Measurements from ENCODE around the gene OR5K4.
A peak's percentile ranks its signal among the peaks of the same experiment; 100 is the strongest.

The OR5K4 gene, protein sequence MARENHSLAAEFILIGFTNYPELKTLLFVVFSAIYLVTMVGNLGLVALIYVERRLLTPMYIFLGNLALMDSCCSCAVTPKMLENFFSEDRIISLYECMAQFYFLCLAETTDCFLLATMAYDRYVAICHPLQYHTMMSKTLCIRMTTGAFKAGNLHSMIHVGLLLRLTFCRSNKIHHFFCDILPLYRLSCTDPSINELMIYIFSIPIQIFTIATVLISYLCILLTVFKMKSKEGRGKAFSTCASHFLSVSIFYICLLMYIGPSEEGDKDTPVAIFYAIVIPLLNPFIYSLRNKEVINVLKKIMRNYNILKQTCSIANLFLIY

DNA sequence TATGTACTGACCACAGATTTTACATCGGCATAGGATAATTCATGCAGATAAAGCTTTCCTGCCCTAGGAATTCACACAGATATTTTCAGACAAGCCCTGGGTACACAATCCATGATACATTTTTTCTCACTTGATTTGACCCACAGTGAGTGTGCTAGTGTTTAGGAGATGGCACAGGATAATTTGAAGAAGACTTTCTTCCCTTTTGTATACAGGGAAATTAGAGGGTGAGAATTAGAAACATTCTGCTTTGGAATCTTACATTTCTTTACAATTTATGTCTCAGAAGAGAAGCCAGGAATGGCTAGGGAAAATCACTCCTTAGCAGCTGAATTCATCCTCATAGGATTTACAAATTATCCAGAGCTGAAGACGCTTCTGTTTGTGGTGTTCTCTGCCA, at the start of gene OR5K4:
TSS of gene OR5K4 (plus strand) at position 301 of the 400 bp plus-strand sequence. CDS start at position 301, 0 bp downstream.
- DNase-seq = no peak

DNA sequence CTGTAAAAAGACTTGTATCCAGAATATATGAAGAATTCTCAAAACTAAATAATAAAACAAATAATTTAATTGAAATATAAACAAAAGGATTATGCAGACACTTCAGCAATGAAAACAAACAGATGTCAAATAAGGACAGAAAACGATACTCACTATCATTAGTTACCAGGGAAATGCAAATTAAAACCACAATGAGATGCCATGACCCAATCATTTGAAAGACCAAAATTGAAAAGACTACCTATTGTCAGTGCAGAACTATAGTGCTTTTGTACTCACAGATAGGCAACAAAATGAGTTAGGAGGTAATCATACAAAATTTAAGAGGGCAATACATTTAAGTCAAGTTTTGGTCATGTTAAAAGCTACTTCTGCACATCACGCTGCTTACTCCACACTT, 31.6 kb upstream of the OR5K4 start:
- DNase-seq = no peak

DNA sequence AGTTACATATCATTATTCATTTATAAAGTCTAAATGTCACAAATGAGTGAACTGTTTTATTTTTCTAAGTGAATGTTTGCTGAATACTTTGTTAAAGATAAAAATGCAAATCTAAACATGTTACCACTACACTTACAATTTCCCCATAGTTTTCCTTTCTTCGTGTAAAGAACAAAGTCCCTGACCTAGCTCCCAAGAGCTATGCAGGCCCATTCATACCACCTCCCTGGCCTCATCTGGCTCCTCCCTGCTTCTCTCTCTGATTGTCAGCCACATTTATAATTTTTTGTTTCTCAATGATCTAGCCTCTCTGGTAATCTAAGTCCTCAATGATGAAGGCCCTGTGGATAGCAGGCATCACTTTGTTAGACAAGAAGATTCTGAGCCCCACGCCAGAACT, 31.0 kb upstream of the OR5K4 start:
- DNase-seq = no peak

DNA sequence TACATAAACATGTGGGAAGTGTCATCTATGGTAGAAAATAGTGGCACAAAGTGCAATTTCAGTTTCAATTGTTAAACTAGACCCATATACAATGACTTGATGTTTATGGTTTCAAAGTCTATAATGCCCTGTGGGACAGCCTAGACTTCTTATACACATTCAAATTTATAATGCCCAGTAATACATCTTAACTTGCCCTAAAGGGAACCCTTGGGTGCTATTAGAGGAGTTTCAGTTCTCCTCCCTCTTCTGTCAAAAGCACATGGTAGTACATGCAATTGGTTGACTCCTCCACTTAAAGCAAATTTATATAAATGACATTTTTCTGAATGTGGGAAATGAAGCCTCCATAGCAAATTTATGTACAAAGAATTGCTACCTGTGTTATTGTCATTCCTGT, 30.2 kb upstream of the OR5K4 start:
- DNase-seq = no peak

DNA sequence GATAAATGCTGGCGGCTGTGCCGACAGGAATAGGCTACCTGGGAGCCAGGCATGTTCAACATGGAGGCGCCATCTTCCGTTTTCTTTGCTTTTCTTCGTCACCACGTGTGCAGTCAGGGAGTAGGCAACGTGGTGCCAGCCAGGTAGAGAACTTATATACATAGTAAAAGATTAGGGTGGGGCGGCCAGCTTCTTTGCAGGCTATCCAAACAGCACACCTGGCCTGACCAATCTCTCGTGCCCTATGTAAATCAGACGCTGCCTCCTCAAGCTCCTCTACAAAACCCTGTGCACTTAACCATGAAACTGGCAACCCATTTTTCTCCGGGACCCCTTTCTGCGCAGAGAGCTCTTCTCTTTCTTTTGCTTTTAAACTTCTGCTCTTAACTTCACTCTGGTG, 28.6 kb upstream of the OR5K4 start:
- no peak for DNase-seq

DNA sequence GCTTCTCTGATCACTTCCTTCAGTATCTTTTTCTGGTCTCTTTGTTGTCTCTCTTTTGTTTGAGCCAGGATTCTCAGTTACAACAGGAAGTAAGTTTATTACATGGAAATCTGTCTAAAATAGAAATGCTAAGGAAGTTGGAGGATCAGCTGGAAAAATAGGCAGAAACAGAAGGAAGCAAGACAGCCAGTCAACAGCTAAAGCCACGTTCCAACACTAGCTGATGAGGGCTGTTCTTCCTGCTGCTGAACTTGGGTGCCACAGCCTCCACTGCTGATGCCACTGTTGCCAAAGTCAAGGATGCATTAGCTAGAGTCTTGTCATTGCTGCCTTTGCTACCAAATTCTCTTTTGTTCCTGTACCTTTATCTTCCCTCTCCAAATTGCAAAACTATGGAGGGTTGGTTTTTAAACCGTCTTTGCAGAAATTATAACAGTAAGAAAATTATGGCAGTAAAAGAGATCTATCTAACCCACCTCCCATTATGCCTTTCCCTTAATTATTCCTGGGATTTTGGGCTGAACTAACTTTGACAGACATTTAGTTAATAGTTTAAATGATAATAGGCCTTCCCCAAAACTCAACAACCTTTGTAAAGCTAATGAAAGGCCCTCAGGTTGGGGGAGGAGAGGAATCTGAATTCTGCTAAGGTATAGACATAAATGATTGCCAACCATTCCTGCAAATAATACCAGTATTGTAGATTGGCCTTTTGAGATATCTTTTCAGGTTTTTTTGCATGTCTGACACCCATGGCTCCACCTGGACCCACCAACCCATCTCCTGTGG, 27.4 kb upstream of the OR5K4 start:
- no peak for DNase-seq

DNA sequence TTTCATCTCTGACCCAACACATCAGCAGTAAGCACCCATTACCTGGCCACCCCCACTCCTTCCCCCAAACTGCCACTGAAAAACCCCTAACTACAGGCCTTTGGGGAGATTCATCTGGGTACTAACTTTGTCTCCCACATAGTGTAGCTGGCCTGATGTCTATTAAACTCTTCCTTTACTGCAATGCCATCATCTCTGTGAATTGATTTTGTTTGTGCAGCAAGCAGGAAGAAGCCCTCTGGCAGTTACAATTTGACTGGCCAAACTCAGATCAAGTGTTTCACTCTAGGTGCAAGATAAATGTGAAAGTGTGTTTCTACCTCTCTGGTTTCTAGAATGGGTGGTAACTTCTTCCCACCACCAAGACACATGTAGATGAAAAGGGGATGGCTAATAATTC, 26.7 kb upstream of the OR5K4 start:
- no peak for DNase-seq

DNA sequence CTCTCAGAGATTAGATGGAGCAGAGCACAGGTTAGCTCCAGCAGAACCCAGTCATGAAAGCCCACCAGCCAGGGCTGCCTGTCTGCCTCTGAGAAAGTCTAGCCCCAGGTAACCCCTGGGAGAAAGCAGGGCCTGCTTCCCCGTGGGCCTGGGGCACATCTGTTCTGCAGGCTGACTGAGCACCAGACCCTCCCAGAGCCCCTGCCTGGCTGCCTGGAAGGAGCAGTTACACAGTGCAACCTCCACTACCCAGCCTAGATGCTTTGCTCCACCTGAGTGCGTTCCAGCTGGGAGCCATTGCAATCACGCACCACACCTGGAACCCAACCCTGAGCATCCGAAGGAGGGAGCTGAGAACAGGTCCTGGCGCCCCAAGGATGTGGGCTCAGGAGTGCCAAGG, 24.7 kb upstream of the OR5K4 start:
- no peak for DNase-seq

DNA sequence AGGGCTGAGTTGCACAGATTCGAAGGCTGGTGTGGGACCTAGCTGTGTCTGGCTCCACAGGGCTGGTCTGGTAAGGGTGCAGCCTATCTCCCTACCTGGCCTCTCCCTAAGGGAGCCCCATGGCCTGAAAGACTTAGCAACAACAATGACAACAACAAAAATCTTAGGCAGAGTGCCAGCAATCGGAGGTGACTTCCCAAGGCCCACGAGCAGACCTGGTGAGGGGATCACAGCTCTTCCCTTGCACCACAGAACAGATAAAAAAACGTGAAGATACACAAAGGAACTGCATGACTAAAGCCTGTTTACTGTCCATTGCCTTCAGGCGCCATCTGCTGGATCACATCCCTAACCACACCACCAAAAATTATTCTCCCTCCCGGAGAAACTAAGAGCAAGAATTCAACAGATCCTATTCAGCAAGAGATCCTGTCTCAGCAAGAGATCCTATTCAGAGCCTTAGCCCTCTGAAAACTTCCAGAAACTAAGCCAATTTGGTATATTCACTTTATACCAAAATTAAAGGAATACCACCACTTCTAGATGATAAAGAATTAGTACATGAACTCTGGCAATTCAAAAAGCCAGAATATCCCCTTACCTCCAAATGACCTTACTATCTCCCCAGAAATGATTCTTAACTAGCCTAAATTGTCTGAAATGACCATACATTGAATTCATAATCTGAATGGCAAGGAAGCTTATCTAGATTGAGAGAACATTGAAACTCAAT, 24.1 kb upstream of the OR5K4 start:
- DNase-seq = peak; percentile 37 to 39

DNA sequence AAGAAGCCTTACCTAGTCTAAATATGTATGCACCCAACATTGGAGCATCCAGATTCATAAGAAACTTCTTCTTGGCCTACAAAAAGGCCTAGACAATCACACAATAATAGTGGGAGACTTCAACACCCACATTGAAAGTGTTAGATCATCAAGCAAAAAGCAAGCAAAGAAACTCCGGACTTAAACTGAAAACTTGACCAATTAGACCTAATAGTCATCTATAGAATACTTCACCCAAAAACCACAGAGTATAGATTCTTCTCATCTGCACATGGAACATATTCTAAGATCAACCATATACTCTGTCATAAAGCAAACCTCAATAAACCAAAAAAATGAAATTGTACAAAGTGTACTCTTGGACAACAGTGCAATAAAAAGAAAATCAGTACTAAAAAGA, 22.3 kb upstream of the OR5K4 start:
- DNase-seq = no peak

DNA sequence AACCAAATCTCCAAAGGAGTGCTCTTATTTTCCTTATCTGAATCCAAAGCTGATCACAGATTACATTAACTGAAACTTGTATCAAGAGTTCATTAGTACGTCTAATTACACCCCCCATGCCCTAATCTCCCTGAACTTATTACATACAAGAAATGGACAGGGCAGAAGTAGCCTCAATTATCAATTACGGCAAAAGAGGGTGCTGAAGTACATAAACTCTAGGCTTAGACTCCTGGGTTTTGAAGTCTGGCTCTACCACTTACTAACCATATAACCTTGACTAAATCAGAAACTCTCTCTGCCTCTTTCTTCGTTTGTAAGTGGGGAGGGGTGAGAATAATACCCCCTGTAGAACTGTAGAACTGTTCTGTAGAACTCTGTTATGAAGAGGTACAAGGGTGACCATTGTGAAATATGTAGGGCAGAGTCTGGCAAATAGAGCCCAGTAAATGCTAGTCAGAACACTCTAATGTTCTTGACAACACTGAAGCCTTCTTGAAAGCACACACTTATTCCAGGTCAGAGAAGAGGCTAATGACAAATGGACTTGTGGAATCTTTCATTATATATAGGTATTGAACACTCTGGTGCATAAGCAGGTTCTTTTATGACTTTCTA, 19.6 kb upstream of the OR5K4 start:
- peak; percentile 7 for DNase-seq

DNA sequence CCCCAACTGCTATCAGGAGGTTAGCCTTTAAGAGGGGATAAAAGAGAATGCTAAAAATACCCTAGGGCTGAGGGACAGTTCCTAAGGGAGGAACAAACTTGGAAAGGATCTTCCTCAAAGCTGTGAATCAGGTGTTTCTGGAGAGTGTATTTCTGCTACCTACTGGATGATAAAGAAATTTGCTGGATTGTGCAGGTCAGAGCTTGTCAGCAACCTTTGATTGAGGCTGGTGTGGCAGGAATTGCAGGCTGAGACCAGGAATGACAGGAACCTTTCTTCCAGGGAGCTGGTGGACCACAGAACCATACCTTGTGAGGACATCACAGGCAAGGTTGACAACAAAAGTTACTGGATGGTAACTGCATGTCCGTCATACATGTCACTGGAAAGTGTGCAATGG, 14.6 kb upstream of the OR5K4 start:
- DNase-seq = no peak

DNA sequence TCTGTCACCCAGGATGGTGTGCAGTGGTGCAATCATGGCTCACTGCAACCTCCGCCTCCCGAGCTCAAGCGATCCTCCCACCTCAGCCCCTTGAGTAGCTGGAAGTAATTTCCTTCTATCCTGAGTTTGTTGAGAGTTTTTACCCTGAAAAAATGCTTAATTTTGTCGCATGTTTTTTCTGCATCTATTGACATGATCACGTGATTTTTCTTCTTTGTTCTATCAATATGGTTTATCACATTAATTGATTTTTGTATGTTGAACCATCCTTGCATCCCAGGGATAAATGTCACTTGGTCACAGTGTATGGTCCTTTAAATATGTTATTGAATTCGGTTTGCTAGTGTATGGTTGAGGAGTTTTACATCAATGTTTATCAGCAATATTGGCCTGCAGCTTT, 11.9 kb upstream of the OR5K4 start:
- no peak for DNase-seq

DNA sequence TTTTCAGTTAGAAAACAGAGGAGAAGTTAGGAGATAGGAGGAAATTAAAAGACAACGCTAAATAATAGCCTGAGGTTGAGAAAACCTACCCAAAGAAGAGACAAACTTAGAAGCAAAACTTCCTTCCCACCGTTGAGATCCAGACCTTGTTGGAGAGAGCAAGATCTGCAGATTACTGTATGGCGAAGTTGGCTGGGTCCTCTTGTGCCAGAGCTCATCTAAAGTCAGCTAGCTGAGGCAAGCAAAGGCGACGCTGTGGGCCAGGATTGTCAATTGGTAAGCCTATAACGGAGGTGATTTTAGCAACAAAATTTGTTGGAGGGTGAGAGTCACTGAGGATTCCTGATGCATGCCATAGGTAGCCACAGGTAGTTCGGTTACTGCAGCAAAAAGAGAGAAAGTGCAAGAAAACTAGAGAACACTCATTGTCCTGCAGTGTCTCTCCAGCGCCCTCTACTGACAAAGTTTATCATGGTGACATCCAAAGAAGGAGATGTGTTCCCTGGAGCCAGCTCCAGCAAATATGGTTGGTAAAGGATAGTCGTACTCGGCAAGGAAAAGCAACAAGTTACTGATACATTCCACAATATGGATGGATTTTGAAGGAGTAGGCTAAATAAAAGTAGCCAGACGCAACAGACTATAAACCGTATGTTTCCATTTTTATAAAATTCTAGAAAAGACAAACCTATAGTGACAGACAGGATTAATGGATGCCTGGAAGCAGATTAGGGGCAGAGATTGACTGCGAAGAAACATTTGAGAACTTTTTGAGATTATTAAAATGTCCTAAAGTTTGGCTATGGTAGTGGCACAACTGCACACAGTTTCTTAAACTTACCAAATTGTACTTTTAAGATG, 9.8 kb upstream of the OR5K4 start:
- peak; percentile 19 to 36 for DNase-seq

DNA sequence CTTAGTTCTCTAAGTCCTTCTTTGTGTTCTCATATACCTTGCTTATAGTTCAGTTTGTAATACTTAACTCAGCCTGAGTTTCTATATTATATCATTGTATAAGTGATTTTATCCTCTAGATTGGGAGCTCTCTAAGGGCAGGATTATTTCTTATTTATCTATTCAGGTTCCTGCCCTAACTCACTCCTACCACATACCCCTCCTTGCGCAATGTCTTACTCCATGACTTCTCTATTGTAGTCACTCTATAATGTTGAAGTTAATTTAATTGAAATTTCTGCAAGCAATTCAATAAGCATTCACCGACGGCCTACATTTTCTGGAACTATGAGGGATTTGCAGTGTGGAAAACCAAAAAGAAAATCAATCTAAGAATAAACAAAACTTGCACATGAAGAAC, 3.6 kb upstream of the OR5K4 start:
- DNase-seq = no peak

DNA sequence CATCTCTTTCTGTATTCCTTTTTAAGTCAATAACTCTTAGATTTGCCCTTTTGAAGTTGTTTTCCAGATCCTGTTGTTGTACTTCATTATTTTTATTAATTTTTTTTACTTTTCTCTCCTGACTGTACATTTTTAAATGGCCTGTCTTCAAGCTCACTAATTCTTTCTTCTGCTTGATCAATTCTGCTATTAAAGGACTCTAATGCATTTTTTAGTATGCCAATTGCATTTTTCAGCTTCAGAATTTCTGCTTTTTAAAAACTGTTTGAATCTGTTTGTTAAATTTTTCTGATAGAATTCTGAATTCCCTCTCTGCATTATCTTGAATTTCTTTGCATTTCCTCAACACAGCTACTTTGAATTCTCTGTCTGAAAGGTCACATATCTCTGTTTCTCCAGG, 5.6 kb downstream of the OR5K4 start:
- DNase-seq = no peak

DNA sequence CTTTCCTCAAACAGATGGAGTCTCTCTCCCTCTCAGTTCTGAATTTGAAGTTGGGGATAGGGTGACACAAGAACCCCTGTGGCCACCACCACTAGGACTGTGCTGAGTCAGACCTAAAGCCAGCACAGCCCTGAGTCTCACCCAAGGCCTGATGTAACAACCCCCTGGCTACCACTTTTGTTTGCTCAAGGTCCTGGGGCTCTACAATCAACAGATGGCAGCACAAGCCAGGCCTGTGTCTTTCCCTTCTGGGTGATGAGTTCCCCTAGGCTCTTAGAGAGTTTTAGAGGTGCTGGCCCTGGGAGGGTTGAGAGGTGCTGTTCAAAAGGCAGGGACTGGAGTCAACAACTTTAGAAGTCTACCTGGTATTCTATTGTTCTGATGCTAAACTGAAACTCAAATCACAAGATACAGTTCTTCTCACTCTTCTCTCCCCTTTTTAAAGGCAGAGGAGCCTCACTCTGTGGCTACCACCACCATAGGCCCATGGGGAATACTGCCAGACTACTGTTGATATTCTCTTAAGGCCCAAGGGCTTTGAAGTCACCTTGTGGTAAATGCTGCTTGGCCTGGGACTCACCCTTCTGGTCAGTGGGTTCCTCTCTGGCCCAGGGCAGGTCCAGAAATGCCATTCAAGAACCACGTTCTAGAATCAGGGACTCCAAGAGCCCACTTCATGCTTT, 6.5 kb downstream of the OR5K4 start:
- no peak for DNase-seq

DNA sequence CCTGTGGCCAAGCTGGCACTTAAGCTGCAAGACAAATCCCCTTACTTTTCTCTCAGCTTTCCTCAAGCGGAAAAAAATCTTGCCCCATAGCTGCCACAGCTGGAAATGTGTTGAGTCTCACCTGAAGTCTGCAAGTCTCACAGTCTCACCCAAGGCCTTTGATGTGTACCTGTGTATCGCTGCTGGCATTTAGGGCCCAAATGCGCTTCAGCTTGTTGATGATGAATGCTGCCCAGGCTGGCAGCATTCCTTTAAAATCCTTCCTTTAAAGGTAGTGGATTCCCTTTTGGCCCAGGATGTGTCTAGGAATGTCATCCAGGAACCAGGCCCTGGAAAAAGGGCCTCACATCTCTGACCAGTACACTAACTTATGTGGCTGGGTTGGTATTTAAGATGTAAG, 7.0 kb downstream of the OR5K4 start:
- DNase-seq = no peak

DNA sequence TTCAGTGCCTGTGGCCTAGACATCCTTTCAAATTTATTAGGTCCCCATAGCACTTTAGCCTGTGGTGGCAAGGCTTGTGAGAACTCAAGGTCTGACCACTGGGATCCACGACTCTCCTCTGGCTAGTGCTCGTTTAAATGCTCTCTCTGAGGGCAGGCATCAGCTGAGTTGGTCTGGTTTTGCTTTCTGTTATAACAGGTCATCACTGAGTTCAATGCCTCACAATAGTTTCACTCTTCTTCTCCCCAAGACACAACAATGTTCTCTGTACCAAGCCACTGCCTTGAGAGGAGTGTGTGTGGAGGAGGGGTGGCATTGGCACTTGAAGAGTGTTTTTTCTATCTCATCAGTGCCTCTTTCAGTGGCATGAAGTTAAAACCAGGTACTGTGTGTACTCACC, 7.6 kb downstream of the OR5K4 start:
- DNase-seq = no peak

DNA sequence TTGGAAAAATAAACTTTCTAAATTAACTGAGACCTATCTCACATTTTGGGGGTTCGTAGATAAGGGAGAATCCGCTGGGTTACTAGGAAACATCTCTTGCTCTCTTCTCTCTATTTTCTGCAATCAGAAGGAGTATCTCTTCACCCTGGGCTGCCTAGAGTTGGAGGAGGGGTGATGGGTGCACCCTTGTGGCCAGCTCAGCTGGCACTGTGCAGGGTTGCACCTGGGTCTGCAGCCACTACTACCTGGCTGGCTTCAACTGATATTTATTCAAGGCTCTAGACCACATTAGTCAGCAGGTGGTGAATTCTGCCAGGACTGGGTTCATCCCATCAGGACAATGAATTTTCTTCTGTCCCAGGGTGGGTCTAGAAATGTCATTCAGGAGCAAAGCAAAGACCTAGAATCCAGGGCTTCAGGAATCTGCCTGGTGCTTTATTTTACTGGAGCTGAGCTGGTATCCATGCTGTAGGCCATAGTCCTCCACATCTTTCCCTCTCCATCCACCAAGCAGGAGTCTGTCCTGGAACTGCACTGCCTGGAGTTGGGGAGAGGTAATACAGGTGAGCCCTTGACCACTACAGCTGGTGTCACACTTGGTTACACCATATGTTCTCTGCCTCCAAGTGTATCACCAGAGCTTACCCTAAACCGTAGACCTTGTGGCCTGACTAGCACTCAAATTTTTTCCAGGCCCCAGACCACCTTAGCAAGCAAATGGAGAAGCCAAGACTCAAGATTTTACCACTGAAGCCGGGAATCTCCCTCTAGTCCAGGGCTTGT, 14.0 kb downstream of the OR5K4 start:
- no peak for DNase-seq

DNA sequence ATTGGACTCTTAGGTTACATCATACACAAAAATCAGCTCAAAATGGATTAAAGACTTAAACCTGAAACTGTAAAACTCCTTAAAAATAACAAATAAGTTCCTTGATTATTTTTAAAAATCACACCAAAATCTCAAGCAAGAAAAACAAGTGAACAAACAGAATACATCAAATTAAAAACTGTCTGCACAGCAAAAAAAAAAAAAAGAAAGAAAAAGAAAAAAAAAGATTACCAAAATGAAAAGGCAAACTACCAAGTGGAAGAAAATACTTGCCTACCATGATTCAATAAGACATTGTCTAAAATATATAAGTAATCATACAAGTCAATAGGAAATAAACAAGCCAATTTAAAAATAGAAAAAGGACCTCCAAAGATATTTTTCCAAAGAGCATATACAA, 17.5 kb downstream of the OR5K4 start:
- no peak for DNase-seq
